Stomach (tissue), 9 donors: Measurements from ENCODE around the gene TMEM219. TPM values are rescaled to one million over a fixed set of nuclear protein-coding genes. Genes with fewer than 3 reads are reported as not detected.

Experiments used
- DNase-seq, 2 donors: peaks; one replicate each; pipeline versions ENCODE4 v3.0.0 to v3.0.0-alpha.2; 2013 to 2019
- H3K27ac ChIP-seq, 5 donors: fragments of 200-600 bp in 4 of 5; sonication (generic) in 4 of 5; one replicate each; pipeline ENCODE4 v1.5.1; 2013 to 2019; ENCODE audit warnings: mild to moderate bottlenecking in 1 of 5, moderate library complexity in 1 of 5
- H3K27me3 ChIP-seq, 3 donors: fragments of 200-600 bp; sonication (generic); one replicate each; pipeline ENCODE4 v1.5.1; 2017 to 2019; ENCODE audit warnings: mixed run types in 1 of 3
- H3K36me3 ChIP-seq, 4 donors: fragments of 200-600 bp; sonication (generic); 1 replicate in 3 of 4; 2 replicates in 1 of 4; pipeline ENCODE4 v1.5.1; 2016 to 2019
- H3K4me1 ChIP-seq, 4 donors: fragments of 200-600 bp; sonication (generic); one replicate each; pipeline ENCODE4 v1.5.1; 2016 to 2019
- H3K4me3 ChIP-seq, 4 donors: fragments of 200-600 bp; sonication (generic) in 3 of 4; one replicate each; pipeline ENCODE4 v1.5.1; 2016 to 2019; ENCODE audit warnings: mild to moderate bottlenecking in 1 of 4
- H3K9me3 ChIP-seq, 4 donors: fragments of 200-600 bp; sonication (generic); one replicate each; pipeline ENCODE4 v1.5.1; 2016 to 2019
- EP300 ChIP-seq: sonication (generic); formaldehyde crosslinking; IDR thresholded peaks from one replicate; pipeline ENCODE4 v1.6.1; 2017; ENCODE audit warnings: antibody characterized with exemption
- POLR2A ChIP-seq, 4 donors: fragments of 450-650 bp; IDR thresholded peaks; one replicate each; pipeline ENCODE4 v1.6.1; 2016; ENCODE audit warnings: antibody characterized with exemption in 4 of 4, control low read depth in 2 of 4, mild to moderate bottlenecking in 1 of 4, moderate library complexity in 1 of 4
- POLR2AphosphoS5 ChIP-seq, 3 donors: sonication (generic); formaldehyde crosslinking; IDR thresholded peaks; one replicate each; pipeline ENCODE4 v1.6.1; 2016; ENCODE audit warnings: antibody characterized with exemption in 3 of 3
- WGBS, 5 donors: extraction: QIAGEN DNeasy Blood & Tissue Kit in 3 of 5; methylation state at CpG; one replicate each; pipeline versions ENCODE4 v1.1.5 to v1.1.7; 2013 to 2018; 5-methylcytosine and 5-hydroxymethylcytosine counted together
- intact Hi-C: fragments of 100-400 bp; cut with DNase I; formaldehyde crosslinking; loops from one replicate; pipeline ENCODE4 v1.15.1; 2023; ENCODE audit warnings: low total_unique reads
- polyA plus RNA-seq, 3 donors: library from polyadenylated mRNA; stranded (reverse); fragments of 200-250 nt; gene quantifications; one replicate each; pipeline ENCODE4 v1.2.3, GENCODE V29; 2013
- total RNA-seq, 5 donors: library from RNA; depleted of rRNA; stranded (reverse); fragments of >200 nt; gene quantifications; one replicate each; pipeline versions ENCODE4 v1.1.0 to v1.2.3, GENCODE V29; 2014 to 2016
- TF ChIP-seq, protein P1 (sequence below), 7 experiments: fragments of 450-650 bp in 4 of 7; fragments of 200-600 bp in 3 of 7; sonication (generic) in 3 of 7; IDR thresholded peaks; one replicate each; pipeline ENCODE4 v1.5.1; 2016 to 2019; ENCODE audit warnings: antibody characterized with exemption in 7 of 7, control low read depth in 2 of 7, mild to moderate bottlenecking in 1 of 7
- donor health status: healthy with polysubstance abuse.
- donor health status: Bipolar disorder and iron deficiency.
- donor health status: healthy.

TMEM219 gene
- total and polyA plus RNA-seq, 8 donors: 32.1 to 286 (median 139) TPM

DNA sequence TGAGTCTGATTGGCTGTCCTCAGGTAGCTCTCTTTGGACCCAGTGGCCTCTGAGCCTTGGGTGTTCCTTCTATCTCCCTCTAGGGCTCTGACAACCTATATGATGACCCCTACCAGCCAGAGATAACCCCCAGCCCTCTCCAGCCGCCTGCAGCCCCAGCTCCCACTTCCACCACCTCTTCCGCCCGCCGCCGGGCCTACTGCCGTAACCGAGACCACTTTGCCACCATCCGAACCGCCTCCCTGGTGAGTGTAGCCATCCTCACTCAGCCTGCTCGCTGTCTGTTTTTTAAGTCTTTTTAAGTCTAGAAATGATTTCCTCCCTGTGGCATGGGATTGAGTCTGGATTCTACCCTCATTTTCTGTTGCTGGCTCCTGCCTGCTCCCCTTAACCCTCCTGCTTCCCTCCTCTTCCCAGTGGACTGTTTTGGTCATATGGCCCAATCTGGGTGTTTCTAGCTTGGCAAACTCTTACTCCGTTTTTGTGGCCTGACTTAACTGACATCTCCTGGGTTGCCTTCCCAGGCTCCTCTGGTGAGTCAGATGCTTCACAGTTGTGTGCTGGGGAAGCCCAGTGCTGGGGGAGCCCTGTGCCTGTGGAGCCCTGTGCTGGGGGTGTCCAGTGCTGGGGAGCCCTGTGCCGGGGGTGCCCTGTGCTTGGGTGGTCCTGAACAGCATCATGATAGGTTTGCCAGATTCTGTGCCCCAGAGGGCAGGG is 21.7 kb downstream of the TMEM219 start:
- TF ChIP-seq POLR2AphosphoS5 (IDR thresholded peaks at IDR 0.05): no peak
- no peak overlapping the region for H3K4me3 ChIP-seq
- intact Hi-C loops: no loop called here
- H3K27ac ChIP-seq: no peak overlapping the region
- peaks cover 96 to 100% (median 100%) of the 10 kb centered on the region in 4 donors for H3K36me3 ChIP-seq
- no peak for DNase-seq
- WGBS, 5 donors: 80 to 94% (median 86%) methylated on average over 12 of the region's 12 CpGs
- H3K9me3 ChIP-seq: no peaks in the 10 kb centered on the region
- H3K4me1 ChIP-seq: peaks cover 0 to 11% (median 0%) of the 10 kb centered on the region in 4 donors
- no peaks in the 10 kb centered on the region for H3K27me3 ChIP-seq

DNA sequence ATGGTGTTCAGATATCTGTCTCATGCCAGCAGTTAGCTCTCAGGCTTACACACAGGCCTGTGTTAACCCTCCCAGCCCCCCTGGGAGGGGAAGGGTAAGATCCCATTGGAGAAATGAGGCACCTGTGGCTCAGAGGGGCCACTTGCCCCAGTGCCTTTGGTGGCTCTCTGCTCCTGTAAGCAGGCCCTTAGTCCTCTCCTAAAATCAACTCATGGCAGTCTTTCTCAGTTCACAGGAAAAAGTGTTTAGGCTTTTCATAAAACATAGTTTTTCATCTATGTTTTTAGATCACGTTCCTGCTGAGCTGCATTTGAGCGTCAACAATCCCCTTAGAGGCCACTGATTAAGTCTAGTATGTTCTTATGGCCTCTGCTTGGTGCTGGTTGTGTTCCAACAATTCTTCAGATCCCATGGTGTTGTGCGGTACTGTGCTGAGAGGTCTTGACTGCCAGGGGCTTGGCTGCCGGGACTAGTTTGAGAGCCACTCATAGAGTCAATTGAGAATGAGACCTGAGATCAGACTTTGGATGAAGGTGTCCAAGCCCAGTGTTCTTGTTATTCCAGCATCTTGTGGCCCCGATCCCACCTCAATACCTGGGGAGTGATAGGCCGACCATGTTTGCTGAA is 22.4 kb downstream of the TMEM219 start:
- intact Hi-C loops: no loop called here
- Histone ChIP-seq H3K4me1 (peaks cover 0 to 12% (median 0%) of the 10 kb centered on the region in 4 donors), H3K36me3 (peaks cover 91 to 100% (median 100%) of the 10 kb centered on the region in 4 donors), H3K27ac (no peak overlapping the region), H3K27me3 (no peaks in the 10 kb centered on the region), H3K4me3 (no peak overlapping the region), H3K9me3 (no peaks in the 10 kb centered on the region)
- no peak for TF ChIP-seq POLR2AphosphoS5 (IDR thresholded peaks at IDR 0.05)
- TF ChIP-seq EP300: no peak
- no peak for TF ChIP-seq POLR2A (IDR thresholded peaks at IDR 0.05)
- TF ChIP-seq, protein P1, sequence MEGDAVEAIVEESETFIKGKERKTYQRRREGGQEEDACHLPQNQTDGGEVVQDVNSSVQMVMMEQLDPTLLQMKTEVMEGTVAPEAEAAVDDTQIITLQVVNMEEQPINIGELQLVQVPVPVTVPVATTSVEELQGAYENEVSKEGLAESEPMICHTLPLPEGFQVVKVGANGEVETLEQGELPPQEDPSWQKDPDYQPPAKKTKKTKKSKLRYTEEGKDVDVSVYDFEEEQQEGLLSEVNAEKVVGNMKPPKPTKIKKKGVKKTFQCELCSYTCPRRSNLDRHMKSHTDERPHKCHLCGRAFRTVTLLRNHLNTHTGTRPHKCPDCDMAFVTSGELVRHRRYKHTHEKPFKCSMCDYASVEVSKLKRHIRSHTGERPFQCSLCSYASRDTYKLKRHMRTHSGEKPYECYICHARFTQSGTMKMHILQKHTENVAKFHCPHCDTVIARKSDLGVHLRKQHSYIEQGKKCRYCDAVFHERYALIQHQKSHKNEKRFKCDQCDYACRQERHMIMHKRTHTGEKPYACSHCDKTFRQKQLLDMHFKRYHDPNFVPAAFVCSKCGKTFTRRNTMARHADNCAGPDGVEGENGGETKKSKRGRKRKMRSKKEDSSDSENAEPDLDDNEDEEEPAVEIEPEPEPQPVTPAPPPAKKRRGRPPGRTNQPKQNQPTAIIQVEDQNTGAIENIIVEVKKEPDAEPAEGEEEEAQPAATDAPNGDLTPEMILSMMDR (IDR thresholded peaks at IDR 0.05): no peak
- WGBS, 5 donors: 74 to 87% (median 84%) methylated on average over 6 of the region's 6 CpGs
- DNase-seq: no peak

DNA sequence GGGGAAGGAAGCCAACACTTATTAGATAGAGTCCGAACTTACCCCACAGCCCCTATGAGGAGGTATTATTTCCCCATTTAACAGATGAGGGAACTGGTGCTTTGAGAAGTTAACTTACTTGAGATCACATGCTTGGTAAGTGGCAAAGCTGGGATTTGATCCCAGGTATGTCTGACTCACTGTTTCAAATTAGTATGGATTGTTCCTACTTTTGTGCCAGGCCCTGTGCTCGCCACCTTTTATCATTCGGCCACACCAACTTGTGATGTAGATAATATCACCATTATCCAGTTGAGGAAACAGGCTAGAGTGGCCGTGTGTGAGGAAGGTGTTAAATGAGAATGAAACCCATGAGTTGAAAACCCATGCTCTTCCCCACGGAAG is 22.9 kb downstream of the TMEM219 start:
- TF ChIP-seq EP300 (no peak), POLR2A (IDR thresholded peaks at IDR 0.05) (no peak), POLR2AphosphoS5 (IDR thresholded peaks at IDR 0.05) (no peak)
- TF ChIP-seq, protein P1 (IDR thresholded peaks at IDR 0.05): no peak

DNA sequence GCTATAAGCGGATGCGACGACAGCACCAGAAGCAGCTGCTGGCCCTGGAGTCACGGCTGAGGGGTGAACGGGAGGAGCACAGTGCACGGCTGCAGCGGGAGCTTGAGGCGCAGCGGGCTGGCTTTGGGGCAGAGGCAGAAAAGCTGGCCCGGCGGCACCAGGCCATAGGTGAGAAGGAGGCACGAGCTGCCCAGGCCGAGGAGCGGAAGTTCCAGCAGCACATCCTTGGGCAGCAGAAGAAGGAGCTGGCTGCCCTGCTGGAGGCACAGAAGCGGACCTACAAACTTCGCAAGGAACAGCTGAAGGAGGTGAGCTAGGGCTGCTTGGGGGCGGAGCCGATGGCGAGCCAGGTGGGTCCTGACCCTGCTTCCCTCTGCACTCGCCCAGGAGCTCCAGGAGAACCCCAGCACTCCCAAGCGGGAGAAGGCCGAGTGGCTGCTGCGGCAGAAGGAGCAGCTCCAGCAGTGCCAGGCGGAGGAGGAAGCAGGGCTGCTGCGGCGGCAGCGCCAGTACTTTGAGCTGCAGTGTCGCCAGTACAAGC is 23.5 kb downstream of the TMEM219 start:
- no peaks in the 10 kb centered on the region for H3K9me3 ChIP-seq
- H3K27ac ChIP-seq: no peak overlapping the region
- TF ChIP-seq, protein P1 (IDR thresholded peaks at IDR 0.05): no peak
- intact Hi-C loops: no loop called here
- WGBS, 5 donors: 93 to 96% (median 94%) methylated on average over 28 of the region's 28 CpGs
- H3K4me3 ChIP-seq: no peak overlapping the region
- H3K36me3 ChIP-seq: peaks cover 86 to 100% (median 100%) of the 10 kb centered on the region in 4 donors
- peaks cover 0 to 11% (median 0%) of the 10 kb centered on the region in 4 donors for H3K4me1 ChIP-seq
- H3K27me3 ChIP-seq: no peaks in the 10 kb centered on the region
- DNase-seq: no peak

More for the DNA sequence above, 22.9 kb downstream of the TMEM219 start:
- Histone ChIP-seq H3K27ac (no peak overlapping the region), H3K9me3 (no peaks in the 10 kb centered on the region), H3K36me3 (peaks cover 89 to 100% (median 100%) of the 10 kb centered on the region in 4 donors), H3K4me3 (no peak overlapping the region), H3K27me3 (no peaks in the 10 kb centered on the region), H3K4me1 (peaks cover 0 to 16% (median 0%) of the 10 kb centered on the region in 4 donors)
- DNase-seq: no peak
- 87 to 93% (median 91%) methylated on average over 5 of the region's 5 CpGs for WGBS, 5 donors
- intact Hi-C loops: no loop called here
